ENCODE measurements around the gene RNASE4.

RNASE4 gene

GRCh38 chr14:20688167-20688839, 3.9 kb downstream of the RNASE4 start, which contains the start of gene ANG:
Gene ANG (plus strand): TSS chr14:20688764. CDS start chr14:20693565, 4,801 bp downstream.
- no peak within 1 kb of the TSS for H3K4me3 ChIP-seq (ENCODE audit: low read length)
- TF ChIP-seq CTCF (conservative IDR thresholded peaks at IDR 0.05; ENCODE audit: low read depth, low read length) = no peak
- DNase-seq (ENCODE audit: low read depth) = no peak

GRCh38 chr14:20690848-20691640, 6.7 kb downstream of the RNASE4 start:
- DNase-seq (ENCODE audit: low read depth) = no peak
- peak; percentile 87 for TF ChIP-seq CTCF (conservative IDR thresholded peaks at IDR 0.05; ENCODE audit: low read depth, low read length)
- H3K4me3 ChIP-seq (ENCODE audit: low read length) = no peak overlapping the region

- no peak overlapping the region for H3K4me3 ChIP-seq (ENCODE audit: low read length)
- TF ChIP-seq CTCF (conservative IDR thresholded peaks at IDR 0.05; ENCODE audit: low read depth, low read length) = no peak
- DNase-seq (ENCODE audit: low read depth) = no peak
Observed at GRCh38 chr14:20692116-20692751, 7.9 kb downstream of the RNASE4 start.

- TF ChIP-seq CTCF (conservative IDR thresholded peaks at IDR 0.05; ENCODE audit: low read depth, low read length) = no peak
- no peak for DNase-seq (ENCODE audit: low read depth)
- H3K4me3 ChIP-seq (ENCODE audit: low read length) = no peak overlapping the region
Observed at GRCh38 chr14:20696764-20697163, 12.4 kb downstream of the RNASE4 start.

- TF ChIP-seq CTCF (conservative IDR thresholded peaks at IDR 0.05; ENCODE audit: low read depth, low read length) = peak; percentile 79
- DNase-seq (ENCODE audit: low read depth) = no peak
- no peak overlapping the region for H3K4me3 ChIP-seq (ENCODE audit: low read length)
Observed at GRCh38 chr14:20697273-20698017, 13.1 kb downstream of the RNASE4 start.

- DNase-seq (ENCODE audit: low read depth) = no peak
- no peak overlapping the region for H3K4me3 ChIP-seq (ENCODE audit: low read length)
- TF ChIP-seq CTCF (conservative IDR thresholded peaks at IDR 0.05; ENCODE audit: low read depth, low read length) = no peak
Observed at GRCh38 chr14:20698018-20698329, 13.6 kb downstream of the RNASE4 start.
